Stimulated activated CD8-positive, alpha-beta memory T cell treated with anti-CD3 and anti-CD28 coated beads, Interleukin-7, amount 100 ng/mL, for 4 hours (primary cell): ENCODE measurements around the gene UCN2.
A peak's percentile ranks its signal among the peaks of the same experiment; 100 is the strongest.

ENCODE experiments used
- DNase-seq, 2 donors: peaks; one replicate each; pipeline ENCODE4 v3.0.0-alpha.2; 2020; ENCODE audit warnings: low read depth in 2 of 2

Gene UCN2

GRCh38 chr3:48591436-48591835 is 27.9 kb upstream of the UCN2 start:
- DNase-seq, result no peak

- no peak for DNase-seq
Observed at GRCh38 chr3:48588230-48588629, 24.6 kb upstream of the UCN2 start.

- DNase-seq, result no peak
Observed at GRCh38 chr3:48587686-48588085, 24.1 kb upstream of the UCN2 start.

DNA sequence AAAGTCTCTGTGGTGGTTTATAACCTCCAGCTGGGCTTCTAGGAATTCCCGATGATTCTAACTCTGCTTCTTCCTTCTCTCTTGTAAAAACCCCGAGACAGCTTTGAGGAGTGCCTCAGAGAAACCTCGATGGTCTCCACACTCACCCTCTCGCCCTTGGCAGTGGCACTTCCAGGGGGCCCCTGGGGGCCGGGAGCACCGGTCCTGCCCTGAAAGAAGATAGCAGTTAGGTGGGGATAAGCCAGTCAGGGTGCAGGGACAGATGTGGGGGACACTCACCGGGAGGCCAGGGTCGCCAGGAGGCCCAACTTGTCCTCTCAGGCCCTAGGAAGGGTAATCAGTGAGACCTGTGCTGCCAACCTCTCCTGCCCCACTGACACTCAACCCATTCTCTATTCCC is 21.8 kb upstream of the UCN2 start:
- DNase-seq, result no peak

DNA sequence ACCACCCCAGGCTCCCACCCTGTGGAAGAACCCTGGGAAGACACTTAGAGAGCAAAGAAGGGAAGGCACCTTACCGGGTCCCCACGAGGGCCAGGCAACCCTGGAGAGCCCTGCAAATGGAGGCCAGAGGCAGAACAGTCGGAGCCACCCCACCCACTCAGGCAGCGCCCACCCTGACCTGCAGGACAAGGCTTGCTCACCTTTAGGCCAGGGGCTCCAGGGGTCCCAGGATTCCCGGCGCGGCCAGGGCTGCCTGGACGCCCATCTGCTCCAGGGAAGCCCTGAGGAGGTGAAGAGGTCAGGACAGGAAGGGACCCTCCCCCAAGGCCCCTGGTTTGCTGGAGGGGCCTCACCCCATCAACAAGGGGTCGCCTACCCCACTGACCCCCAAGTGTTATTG is 21.3 kb upstream of the UCN2 start:
- no peak for DNase-seq

DNA sequence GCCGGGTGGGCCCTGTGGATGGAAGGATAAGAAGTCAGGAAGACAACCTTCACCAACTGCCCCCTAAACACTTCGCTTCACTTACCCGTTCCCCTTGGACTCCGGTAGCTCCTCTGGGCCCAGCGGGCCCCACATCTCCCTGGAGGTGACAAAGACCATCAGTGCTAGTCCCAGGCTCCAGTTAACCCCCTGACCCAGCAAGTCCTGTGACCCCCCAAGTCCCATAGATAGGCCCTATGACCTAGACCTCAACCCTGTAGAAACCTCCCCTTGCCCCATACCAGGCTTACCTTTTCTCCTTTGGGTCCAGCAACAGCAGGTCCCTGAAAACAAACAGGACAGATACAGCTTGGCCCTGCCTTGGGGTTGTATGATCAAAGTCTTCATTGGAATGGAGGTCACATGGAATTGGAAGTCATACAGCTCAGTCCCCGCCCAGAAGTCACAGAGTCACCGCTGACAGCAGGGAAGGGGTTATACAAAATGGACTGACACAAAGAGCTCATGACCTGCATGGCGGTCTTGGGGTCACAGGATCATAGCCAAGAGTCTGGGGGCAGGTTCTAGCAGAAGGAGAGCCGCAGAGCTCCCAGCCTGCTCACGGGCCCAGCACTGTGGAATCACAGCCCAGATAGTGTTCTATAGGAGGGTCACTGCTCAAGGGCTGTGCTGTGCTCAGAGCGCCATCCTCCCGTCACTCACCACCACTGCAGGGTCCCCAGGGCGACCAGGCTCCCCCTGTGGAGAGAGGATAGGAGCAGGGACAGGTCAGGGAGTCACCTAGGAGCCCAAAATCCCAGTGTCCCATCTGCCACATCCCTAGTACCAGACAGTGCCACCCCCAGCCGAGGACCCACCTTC is 18.3 kb upstream of the UCN2 start:
- DNase-seq, result no peak

DNA sequence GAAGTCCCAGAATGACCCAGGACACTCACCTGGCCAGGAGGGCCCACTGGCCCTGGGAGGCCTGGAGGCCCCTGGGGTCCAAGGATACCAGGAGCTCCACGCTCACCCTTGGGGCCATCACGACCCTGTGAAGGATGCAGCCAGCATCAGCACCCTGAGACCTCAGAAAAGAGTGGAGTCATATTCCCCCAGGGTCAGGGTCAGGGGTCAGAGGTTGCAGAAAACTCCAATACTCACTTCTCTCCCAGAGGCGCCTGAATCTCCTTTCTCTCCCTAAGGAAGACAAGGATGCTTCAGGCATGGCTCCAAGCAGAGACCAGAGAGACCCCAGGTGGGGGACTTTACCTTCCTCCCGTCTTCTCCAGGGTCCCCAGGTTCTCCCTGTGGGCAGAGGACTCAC is 13.1 kb upstream of the UCN2 start:
- no peak for DNase-seq

- no peak for DNase-seq
Observed at GRCh38 chr3:48575366-48575765, 11.8 kb upstream of the UCN2 start.

DNA sequence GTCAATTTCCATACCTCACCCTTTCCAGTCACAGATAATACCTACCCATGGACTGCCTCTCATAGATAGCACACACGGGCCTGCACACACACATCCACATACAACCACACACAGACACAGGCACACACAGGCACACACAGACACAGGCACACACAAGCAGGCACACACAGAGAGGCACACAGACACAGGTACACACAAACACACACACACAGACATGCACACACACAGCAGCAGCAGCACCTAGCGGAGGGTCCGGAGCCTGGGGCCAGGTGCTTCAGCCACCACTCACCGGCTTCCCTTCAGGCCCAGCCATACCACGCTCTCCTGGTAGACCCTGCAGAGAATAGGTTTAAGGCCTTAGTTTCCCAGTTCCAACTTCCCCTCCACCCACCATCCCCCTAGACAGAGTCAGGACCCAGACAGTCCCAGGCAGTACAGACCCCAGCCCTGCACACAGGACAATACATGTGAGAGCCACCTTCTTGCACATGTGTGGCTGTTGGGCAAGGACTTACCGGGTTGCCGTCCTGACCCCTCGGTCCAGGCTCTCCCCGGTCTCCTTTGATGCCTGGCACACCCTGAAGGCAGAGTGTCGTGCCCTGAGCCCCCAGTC is 10.5 kb upstream of the UCN2 start:
- DNase-seq, result no peak

DNA sequence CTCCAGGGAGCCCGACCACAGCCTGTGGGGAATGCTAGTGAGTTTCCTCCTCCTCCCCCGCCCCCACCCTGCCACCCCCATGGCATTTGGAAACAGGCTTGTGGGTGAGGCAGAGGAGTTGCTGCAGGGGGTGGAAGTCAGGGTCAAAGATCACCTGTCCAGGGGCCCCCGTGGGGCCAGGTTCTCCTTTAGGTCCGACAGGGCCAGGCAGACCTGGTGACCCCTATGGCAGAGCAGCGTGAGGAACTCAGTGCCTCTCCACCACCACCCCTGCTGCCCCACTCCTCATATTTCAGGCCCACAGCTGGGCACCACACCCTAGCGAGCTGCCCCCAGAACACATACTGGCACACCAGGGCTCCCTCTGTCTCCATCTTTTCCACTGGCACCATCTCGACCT is 8.9 kb upstream of the UCN2 start:
- DNase-seq, result no peak

- no peak for DNase-seq
Observed at GRCh38 chr3:48571938-48572337, 8.4 kb upstream of the UCN2 start.

DNA sequence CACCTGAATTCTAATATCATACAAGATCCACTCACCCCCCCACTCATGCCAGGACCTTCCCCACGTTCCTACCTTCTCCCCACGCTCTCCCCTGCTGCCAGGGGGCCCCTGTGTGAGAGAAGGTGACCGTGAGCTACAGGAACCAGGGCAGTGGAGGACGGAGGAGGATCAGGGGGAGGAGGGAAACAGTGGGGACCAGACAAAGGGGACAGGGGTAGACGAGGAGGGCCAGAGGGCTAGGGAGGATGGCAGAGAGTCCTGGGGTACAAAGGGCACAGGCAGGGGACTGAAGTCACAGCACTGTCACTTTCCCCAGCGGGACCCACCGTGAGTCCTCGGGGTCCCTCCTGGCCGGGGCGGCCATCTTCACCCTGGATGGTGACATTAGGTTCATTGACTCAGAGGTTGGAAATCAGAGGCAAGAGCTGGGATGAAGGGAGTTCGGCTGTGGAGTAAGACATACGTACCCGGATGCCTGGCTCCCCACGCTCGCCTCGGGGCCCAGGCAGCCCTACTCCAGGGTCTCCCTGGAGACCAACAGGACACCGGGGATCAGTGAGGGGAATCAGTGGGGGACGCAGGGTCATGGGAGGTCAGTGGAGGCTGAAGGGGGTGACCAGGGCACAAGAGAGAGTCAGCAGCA is 6.3 kb upstream of the UCN2 start:
- no peak for DNase-seq

DNA sequence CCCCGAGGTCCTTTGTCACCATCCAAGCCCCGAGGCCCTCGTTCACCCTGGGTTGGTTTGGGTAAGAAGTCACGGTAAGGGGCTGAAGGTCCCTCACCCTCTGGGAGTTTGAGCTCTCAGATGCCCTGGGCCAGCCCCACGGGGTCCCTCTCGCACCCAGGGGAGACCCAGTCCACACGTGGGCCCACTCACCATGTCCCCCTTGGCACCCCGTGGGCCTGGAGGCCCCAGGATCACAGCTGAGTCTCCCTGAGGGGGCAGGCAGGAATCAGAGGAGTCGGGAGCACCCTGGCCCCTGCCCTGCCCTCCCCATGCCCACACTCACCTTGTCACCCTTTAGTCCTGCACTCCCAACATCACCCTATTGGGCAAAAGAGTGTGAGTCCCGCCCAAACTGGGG is 5.8 kb upstream of the UCN2 start:
- DNase-seq, result no peak

DNA sequence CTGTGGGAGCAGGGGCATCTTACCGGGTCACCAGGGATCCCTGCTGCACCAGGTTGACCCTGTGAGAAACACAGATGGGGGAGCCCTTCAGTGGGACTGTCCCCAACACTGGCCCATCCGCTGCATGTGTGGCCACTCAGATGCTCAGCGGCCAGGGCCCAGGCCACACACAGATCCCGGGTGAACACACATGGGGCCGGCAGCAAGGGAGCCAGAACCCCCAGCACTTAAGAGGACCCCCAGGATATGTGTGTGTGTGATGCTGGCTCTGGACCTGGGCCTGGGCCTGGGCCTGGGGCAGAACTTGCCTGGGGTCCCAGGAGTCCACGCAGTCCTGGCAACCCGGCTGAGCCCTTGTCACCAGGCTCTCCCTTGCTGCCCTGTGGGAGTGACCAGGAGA is 4.9 kb upstream of the UCN2 start:
- DNase-seq, result no peak

GRCh38 chr3:48567500-48567899 is 3.9 kb upstream of the UCN2 start:
- no peak for DNase-seq

DNA sequence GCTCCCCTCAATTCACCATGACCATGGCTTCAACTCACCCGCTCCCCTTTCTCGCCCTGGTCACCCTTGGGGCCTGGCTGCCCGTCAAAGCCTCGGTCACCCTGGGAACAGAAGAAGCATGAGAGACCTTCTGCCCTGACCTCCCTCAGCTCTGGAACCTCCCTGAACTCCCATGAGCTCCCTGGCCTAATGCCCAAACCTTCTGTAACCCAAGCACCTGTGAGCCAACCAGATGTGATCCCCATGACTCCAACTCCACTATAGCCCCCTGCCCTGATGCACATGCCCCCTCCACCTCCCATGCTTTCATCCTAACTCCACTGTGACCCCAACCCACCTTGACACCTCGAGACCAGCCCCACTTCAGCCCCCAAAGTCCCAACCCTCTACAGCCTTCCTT is 3.5 kb upstream of the UCN2 start:
- no peak for DNase-seq

GRCh38 chr3:48566401-48566760 is 2.8 kb upstream of the UCN2 start:
- DNase-seq, result no peak

- no peak for DNase-seq
Observed at GRCh38 chr3:48565591-48566400, 2.2 kb upstream of the UCN2 start.

- DNase-seq, result no peak
Observed at GRCh38 chr3:48565186-48565585, 1.6 kb upstream of the UCN2 start.

- no peak for DNase-seq
Observed at GRCh38 chr3:48564667-48565066, 1.1 kb upstream of the UCN2 start.

- DNase-seq, result peak; percentile 25 to 62
Observed at GRCh38 chr3:48564022-48564421, 441 bp upstream of the UCN2 start.

GRCh38 chr3:48562367-48563095 is 1.1 kb downstream of the UCN2 start:
- no peak for DNase-seq
